Measurements from ENCODE around the gene ASPHD2. TPM values are rescaled to one million over a fixed set of nuclear protein-coding genes. Genes with fewer than 3 reads are reported as not detected.

Gene ASPHD2
- total and polyA plus RNA-seq, 2 of the 13 experiments (the other 11 are each of a cell fraction or from before 2014, with no cell fraction given): 0.04 TPM

GRCh38 chr22:26380072-26380830, 48.8 kb upstream of the ASPHD2 start:
- no peaks in the 10 kb centered on the region for H4K20me1 ChIP-seq (ENCODE audit: insufficient read depth, low read length)
- no peak overlapping the region for H3K9ac ChIP-seq (ENCODE audit: insufficient read depth, low read depth, low read length)
- no peaks in the 10 kb centered on the region for H3K36me3 ChIP-seq (replicated peaks in 1 of 2; ENCODE audit: control insufficient read depth in 1 of 2, insufficient read depth in 2 of 2, low read length in 2 of 2)
- TF ChIP-seq ZNF781 (CRISPR knock-in tag; IDR thresholded peaks at IDR 0.05; ENCODE audit: borderline replicate concordance, not compliant biosample characterization) (no peak), NR0B2 (CRISPR knock-in tag; IDR thresholded peaks at IDR 0.05) (no peak), ZNF577 (CRISPR knock-in tag; IDR thresholded peaks at IDR 0.05; ENCODE audit: borderline replicate concordance, low read depth) (no peak), ZNF772 (CRISPR knock-in tag; IDR thresholded peaks at IDR 0.05) (no peak), RFX1 (IDR thresholded peaks at IDR 0.05) (no peak), MED13 (CRISPR knock-in tag; IDR thresholded peaks at IDR 0.05) (no peak), TBL1XR1 (IDR thresholded peaks at IDR 0.05; ENCODE audit: borderline replicate concordance, low read length, partially characterized antibody) (no peak), SOX6 (IDR thresholded peaks at IDR 0.05) (no peak), SOX6 (CRISPR knock-in tag; IDR thresholded peaks at IDR 0.05) (no peak), MAF1 (CRISPR knock-in tag; IDR thresholded peaks at IDR 0.05; ENCODE audit: borderline replicate concordance) (no peak), MYNN (CRISPR knock-in tag; IDR thresholded peaks at IDR 0.05; ENCODE audit: low read depth) (no peak), ZNF687 (CRISPR knock-in tag; IDR thresholded peaks at IDR 0.05) (no peak), HDAC1 (CRISPR knock-in tag; IDR thresholded peaks at IDR 0.05) (no peak), ZNF569 (CRISPR knock-in tag; IDR thresholded peaks at IDR 0.05; ENCODE audit: borderline replicate concordance) (no peak), SMARCE1 (IDR thresholded peaks at IDR 0.05; ENCODE audit: borderline replicate concordance) (no peak)
- FAIRE-seq: no peak
- H3K4me3 ChIP-seq (replicated peaks in 1 of 3; ENCODE audit: insufficient read depth in 1 of 3, low read depth in 2 of 3, low read length in 3 of 3): no peak overlapping the region
- no TSS peak for BruUV-seq (replicated peaks)
- no peaks in the 10 kb centered on the region for H3K4me1 ChIP-seq (ENCODE audit: insufficient read depth, low read length)
- no peak for ATAC-seq
- ChIA-PET POLR2A (no interaction called here), CTCF (ENCODE audit: low intra/inter-chr PET ratio, low total read pairs) (no interaction called here)
- H3K4me2 ChIP-seq (ENCODE audit: low read depth, low read length): no peak overlapping the region
- WGBS (ENCODE audit: low lambda C conversion rate): 23% methylated on average over 9 of the region's 10 CpGs
- no peak overlapping the region for H3K27ac ChIP-seq (ENCODE audit: extremely low read length, insufficient read depth, low read length)
- peaks cover 0 to 30% of the 10 kb centered on the region in 2 experiments; a peak in 2 of 5 replicates for H3K27me3 ChIP-seq (ENCODE audit: control insufficient read depth in 1 of 2, insufficient read depth in 2 of 2, low read length in 2 of 2)
- no peaks in the 10 kb centered on the region for H3K9me3 ChIP-seq (ENCODE audit: low read length)
- no peak overlapping the region for H2AFZ ChIP-seq (ENCODE audit: low read length)
- in situ Hi-C loops (cut with HindIII; ENCODE audit: extremely low pct_ligation_motif_present, low pct_unique_long_range_greater_than_20kb): no loop called here
- no peaks in the 10 kb centered on the region for H3K79me2 ChIP-seq (ENCODE audit: insufficient read depth, low read length)
- intact Hi-C loops (cut with micrococcal nuclease; ENCODE audit: unreplicated experiment): no loop called here
- no peak for DNase-seq (ENCODE audit: low spot score)

Measured in HepG2 (cell line).